Ureter (tissue), 1 donor: ENCODE measurements around the gene IFIT3. TPM values are rescaled to one million over a fixed set of nuclear protein-coding genes. Genes with fewer than 3 reads are reported as not detected.

Experiments used
- DNase-seq: peaks from one replicate; pipeline ENCODE4 v3.0.0-alpha.2; 2020; ENCODE audit warnings: low spot score
- total RNA-seq: library from RNA; stranded (reverse); gene quantifications from one replicate; pipeline ENCODE4 v1.2.4, GENCODE V29; 2023
- donor health status: DM: yes; HTN: yes; CAD: no.

IFIT3 gene
- total RNA-seq, 1 donor from 2014 or later = 10.2 TPM

DNA sequence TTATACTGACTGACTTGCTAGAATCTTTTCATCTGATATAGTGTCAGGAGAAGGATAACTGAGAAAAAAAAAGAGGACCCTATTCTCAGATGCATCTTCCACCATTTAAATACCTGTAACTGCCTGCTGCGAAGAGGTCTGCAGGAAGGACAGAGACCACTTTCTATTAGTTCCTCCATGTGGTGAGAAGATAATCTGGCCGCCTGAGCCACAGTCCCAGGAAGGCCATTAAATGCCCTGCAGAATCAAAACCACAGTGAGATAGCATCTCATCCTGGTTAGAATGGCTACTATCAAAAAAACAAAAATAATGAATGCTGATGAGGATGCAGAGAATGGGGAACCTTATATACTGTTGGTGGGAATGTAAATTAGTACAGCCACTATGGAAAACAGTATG lies 30.2 kb downstream of the IFIT3 start:
- DNase-seq = no peak

DNA sequence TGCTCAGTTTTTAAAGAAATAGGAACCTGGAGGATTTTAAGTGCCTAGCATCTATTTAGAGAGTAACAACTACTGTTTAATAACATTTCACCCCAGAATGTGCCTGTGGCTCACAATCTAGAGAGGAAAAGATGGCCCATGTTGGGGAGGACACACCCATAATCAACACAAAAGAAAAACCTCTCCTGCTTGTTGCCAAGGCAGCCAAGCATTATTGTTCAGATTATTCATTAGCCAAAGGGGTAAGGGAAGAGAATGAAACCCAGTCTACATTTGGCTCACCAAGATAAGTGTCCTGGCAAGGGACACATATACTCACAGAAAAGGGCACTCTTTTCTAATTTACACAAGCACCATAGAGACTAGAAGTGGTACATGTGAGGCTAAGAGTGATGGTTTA lies 32.4 kb downstream of the IFIT3 start:
- no peak for DNase-seq

DNA sequence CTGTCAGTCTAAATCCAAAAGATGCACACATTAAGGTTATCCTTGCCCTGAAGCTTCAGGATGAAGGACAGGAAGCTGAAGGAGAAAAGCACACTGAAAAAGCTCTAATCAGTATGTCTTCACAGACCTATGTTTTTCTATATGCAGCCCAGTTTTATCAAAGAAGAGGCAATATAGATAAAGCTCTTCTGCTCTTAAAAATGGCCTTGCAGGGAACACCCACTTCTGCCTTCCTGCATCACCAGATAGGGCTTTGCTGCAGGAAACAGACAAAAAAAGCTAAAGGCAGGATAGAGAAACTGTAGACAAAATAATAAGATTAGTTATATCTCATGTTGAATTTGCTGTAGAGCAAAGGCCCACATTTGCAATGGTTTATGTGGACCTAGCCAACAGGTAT lies 35.1 kb downstream of the IFIT3 start:
- DNase-seq = no peak

DNA sequence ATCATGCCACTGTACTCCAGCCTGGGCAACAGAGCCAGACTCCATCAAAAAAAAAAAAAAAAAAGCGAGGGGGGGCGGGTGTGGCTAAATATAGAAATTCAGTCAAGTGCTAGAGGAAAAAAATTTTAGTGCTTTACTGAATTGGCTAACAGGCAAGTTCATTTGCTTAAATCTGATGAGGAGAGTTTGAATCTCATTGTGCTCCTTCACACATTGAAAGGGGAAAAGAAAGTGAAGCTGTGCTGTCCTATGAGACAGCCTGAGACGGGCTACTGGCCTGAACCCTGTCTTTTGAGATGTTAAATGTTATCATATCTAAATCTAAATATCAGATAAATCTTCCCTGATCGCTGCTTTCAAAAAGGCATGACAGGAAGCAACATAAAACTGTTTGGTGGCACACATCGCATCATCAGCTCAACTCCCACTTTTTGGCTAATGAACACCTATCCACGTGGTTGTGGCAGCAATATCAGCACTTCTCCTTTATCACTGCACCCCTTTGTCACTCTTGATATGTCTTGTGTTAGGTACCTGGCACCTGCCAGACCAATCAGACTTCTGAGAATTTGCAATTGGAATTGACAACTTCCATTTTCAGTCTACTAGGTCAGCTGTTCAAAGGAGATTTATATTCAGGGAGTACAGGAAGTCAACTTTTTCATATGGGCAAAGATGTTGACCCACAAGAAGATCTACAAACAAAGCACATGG lies 36.1 kb downstream of the IFIT3 start:
- DNase-seq = no peak

DNA sequence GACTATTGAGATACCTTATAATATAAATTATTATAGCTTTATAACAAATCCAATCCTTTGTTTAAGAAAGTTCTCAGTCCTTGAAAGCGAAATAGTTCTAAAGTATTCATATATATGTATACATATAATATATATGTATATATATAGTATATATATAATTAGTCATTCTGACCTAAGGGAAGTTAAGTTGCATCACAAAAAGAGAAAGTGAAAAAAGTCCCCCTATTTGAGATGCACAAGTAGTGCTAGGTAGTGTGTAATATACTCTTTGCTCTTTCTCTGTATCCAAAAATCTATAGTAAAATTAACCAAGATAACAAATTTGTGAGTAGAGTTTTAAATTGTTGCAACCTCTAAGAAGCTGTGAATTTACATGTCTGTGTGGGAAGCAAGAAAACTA lies 36.7 kb downstream of the IFIT3 start:
- DNase-seq = no peak

DNA sequence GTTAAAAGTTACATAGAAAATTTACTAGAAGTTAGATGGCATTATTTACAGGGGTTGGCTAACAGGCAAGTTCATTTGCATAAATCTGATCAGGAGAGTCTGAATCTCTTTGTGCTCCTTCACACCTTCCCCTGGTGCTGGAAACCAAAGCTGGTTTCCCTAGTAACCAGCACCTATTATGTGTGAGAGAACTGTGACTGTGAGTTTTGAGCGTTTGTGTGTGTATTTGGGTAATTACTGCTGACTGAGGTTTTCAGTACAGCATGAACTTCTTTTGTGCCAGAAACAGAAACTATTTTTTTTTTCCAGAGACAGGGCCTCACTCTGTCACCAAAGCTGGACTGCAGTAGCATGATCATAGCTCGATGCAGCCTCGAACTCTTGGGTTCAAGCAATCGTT lies 39.7 kb downstream of the IFIT3 start:
- DNase-seq = no peak

DNA sequence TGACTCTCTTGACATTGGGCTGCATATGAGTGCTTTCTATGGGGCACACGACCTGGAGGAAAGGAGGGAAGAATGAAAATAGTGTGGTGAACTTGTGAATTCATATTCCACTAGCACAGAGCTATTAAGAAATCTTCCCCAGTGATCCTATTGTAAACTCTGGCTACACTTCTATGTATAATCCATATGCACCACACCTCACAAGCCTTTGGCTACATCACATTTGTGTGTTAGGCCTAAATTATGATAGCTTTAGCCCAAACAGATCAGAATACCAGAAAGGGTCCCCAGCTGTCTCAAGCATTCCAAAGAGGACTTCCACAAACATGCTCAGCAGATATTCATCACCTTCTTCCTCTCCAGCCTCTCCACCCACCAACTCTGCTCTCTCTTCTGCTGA lies 40.3 kb downstream of the IFIT3 start:
- DNase-seq = no peak

DNA sequence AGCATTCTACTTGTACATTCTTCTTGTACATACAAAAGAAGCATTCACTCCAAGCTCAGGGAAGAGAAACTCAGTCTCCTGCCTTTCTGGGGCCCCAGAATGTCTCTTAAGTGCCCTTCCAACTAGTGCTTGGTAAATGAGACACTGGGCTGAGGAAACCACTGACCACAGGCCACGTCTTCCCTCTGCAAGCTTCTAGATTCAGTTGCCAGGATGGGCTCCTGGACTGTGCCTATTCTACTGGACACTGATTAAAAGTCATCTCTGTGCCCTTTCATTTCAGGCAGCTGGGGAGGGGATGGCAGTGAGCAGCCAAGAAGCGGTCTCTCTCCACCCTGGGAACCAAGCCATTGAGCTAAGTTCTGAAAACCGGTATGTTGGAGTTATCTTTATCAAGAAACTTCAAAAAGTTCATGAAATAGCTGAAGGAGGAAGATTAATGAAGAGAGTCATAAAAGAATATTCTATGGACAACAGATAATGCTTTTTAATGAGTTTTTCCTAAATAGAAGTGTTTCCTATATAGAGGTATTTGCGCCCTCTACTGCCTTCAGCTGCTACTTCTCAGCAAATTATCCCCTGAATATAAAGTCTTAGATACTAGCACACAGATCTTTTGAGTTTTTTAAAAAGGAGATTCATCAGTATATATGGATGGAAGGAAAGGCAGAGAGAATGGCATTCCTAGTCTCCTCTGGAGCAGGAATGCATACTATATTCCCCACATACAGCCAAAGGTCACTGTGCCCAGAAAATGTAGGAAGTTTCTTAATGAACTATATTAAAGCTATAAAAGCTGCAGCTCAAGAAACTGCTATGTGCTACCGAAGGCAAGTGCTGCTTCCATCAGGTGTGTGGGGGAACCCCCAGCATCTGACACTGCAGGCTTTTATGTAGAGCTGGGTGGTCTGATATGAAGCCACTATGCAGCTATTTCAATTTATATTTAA lies 41.6 kb downstream of the IFIT3 start:
- no peak for DNase-seq

DNA sequence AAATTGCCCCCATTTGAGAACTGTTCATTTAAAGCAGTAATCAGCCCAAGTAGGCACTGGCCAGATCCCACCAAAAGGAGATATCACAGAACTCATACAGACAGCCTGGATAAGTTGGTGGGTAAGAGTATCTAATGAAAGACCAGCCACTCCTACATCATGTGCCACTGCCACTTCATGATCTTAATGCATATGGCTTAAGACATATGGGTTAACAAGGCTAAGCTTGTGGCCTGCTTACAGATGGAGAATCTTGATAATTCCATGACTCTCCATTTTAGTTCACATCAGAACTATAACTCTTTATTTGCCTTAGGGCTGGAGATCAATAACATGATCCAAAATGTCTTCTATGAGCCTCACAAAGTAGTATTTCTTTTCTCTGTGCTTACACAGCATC lies 43.3 kb downstream of the IFIT3 start:
- DNase-seq = no peak

DNA sequence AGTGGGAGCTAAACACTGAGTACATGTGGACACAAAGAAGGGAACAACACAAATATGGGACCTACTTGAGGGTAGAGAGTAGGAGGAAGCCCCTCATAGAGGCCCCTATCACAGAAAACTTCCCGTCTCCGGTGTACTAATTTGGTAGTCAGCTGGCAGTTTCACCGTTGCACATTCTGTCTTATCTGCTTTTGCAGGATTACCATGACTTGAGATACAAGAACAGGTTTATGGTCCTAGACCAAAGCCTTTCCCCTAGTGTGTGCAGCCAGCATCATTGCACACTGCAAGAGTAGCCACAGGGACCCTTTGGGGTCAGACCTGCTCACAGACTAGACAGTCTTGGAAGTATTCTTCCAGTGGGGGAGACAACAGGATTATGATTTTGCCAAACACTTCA lies 44.2 kb downstream of the IFIT3 start:
- DNase-seq = no peak

DNA sequence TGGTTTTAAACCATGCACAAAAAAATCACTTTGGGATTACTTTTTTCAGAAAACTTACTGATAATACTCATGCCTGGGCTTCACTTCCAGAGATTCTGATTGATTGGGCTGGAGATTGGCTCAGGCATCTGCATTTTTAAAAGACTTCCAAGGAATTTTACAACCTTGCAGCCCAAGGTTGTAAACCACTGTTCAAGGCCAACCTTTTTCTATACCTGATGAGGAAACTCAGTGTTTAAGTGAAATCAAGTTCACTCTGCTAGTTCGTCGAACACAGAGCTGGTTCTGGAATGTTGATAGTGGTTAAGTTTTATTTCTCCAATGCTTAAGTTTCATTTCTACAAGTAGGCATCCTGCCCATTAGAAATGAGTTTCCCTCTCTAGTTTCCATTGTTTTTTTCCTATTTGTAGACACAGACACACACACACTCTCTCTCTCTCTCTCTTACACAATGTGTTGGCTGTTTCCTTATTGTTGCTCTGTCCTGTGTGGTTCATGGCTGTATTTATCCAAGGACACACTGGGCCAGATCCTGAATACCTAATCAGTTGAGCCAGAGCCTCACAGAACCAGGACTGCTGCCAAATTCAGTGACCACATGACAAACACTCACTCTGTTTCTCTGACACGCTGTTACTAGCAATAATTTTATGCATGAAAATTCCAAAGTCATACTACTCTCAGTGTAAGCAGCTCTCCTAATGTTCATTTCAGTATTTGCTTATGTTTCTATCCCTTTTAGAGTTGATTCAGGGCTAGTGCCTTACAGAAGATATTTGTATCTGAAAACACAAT lies 46.3 kb downstream of the IFIT3 start:
- peak; percentile 88 for DNase-seq

DNA sequence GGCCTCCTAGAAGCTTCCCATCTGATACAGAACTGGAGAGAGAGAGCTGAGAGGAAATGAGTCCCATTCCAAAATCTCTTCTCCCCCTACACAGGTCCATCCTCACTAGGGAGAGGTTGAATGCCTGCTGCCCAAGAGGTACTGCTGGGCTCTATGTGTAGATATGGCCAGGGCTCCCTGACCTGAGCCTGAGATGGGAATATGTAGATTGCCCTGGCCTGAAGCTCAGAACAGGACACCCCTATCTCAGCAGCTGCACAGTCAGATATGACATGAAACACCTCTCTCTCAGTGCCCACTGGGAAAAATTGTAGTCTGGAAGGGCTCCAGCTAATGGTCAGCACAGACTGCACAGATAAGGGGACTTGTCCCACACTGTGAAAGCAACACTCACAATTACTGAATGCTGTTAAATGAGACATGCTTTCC lies 46.9 kb downstream of the IFIT3 start:
- no peak for DNase-seq

DNA sequence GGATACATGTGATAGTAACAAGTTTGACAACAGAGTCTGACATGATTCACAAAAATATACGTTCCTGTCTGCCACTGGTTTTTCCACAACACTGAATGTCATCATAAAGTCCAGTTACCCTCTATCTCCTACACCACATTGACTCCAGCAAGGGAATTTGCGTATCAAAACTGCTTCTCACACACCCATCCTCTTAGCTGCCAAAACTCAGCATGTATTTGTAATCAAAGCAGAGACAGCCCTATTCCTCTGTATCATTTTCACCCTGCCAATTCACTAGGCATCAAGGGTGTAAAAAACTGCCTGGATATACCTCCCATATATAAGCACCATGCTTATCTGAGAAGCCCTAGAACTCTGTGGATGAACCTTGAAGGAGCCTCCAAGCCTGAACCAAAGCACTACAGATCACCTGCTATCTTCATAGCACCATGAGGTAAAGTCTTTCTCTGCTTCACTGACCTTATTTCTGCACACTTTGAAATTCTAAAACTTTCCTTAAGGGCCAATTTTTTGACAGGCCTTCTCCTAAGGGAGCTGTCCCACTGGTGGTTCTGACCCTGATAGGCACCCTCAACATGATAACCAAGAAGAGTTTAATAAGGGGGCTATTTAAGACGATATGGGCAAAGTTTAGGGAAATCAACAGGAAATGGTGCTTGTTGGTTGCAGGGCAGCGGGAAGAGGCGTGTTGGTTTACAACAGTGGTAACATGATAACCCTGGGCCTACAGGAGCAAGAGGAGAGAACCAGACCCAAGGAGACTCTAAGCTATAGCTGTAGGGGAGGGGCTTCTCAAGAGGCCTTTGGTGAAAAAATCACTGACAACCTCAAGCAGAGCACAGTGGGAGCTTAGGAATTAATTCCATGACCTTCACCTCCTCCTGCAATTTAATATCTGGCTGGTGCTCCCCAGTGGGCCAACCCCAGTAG lies 50.2 kb downstream of the IFIT3 start, which contains the start of gene IFIT1B:
Gene IFIT1B (plus strand): TSS at position 352 of the 933 bp plus-strand sequence. CDS start 80 bp downstream, at position 432.
- no peak for DNase-seq

DNA sequence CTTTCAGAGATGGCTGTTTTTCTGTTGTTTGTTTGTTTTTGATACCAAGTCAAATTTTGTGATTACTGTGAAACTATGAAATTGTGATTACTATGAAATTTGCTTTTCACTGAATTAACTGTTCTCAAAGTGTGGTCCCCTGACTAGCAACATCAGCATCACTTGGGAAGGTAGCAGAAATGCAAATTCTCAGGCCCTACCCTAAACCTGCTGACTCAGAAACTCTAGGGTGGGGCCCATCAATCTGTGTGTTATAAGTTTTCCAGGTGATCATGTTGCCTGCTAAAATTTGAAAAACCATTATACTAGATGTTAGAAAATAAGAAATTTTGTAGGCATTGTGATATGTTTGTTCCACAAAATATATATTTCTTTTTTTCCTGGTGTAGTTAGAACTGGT lies 51.3 kb downstream of the IFIT3 start:
- no peak for DNase-seq

DNA sequence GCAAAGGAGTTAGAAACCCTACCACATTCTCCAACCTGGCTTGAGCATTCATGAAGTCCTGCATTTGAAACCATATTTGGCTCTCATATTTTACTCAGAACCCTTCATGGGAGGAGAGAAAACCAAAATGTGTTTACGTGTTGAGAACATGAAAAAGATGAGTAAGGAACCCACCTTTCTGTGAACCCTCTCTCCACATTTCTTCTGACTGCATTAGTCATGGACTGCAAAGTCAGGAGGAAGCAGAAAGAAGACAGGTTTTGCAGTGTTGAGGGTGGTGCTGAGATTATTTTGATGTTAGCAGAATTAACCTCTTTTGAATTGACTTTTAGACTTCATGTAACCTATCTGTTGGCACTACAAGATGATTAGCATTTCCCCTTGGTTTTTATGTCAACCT lies 55.0 kb downstream of the IFIT3 start:
- no peak for DNase-seq

DNA sequence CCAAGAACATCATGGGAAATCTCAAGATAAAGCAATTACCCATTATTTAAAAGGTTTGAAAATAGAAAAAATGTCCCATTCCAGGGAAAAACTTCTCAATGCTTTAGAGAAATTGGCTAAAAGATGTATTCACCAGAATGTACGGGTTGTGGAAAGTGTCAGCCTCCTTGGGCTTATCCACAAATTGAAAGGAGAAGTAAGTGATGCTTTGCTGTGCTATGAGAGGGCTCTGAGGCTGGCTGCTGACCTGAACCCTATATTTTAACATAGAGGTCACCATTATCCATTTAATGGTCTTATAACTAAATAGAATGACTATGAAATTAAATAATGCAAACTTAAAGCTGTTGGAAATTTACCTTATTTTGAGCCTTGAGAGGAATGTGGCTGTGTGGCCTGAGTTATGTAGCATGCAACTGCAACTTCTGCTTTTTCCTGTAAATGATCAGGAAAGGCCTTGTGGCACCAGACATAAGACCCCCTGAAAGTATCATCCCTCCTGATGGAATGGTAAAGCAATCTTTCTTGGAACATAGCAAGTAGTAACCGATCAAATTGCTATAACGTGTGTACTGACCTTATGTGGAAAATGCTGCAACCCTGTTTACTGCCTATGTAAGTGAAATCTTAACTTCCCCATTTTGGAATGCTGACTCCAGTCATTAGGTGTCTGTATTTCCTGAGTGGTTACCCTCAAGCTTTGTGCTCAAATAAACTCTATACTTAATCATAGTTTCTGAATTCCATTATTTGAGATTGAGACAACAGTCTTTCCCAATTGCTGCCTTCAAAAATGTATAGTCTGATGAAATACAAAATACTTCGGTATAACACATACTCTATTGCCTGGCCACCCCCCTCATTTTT lies 56.9 kb downstream of the IFIT3 start:
- no peak for DNase-seq

DNA sequence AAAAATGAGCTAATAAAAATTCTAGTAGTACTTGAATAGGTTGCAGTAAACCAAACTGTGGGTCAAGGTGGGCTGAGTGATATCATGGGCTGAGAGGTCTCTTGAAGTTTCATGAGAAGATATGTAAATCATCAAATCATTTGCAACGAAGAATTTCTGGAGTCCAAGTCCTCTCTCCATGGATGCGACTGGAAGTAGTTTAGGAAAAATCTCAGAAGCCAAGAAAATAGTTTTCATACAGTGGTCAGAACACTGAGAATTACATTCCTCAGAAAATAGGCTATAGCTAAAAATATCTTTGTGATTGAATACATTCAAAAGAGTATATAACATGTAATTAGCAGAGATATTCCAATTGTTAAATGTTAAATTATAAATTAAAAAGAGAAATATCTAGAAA lies 61.0 kb downstream of the IFIT3 start:
- no peak for DNase-seq

DNA sequence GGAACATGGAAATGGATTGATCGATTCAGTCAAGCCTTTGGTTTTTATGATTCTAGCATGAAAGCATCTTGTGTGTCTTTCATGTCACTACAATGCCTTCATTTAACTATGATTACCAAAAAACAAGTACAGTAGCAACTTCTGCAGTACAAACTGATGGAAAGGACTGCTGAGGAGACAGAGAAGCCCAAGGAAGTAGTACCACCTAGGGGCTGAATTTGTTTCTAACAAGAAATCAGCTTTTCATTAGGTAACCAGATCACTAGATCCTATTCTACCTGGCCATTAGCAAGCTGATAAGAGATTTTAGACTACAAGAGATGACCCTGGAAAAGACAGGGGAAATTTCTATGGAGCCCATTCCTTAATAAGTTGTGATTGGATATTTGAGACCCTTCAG lies 61.5 kb downstream of the IFIT3 start:
- no peak for DNase-seq
